ENCODE results near the gene FXYD3. TPM values are rescaled to one million over a fixed set of nuclear protein-coding genes. Genes with fewer than 3 reads are reported as not detected.

Gene FXYD3
- total RNA-seq, 1 experiment from 2014 or later: 17.4 TPM

DNA sequence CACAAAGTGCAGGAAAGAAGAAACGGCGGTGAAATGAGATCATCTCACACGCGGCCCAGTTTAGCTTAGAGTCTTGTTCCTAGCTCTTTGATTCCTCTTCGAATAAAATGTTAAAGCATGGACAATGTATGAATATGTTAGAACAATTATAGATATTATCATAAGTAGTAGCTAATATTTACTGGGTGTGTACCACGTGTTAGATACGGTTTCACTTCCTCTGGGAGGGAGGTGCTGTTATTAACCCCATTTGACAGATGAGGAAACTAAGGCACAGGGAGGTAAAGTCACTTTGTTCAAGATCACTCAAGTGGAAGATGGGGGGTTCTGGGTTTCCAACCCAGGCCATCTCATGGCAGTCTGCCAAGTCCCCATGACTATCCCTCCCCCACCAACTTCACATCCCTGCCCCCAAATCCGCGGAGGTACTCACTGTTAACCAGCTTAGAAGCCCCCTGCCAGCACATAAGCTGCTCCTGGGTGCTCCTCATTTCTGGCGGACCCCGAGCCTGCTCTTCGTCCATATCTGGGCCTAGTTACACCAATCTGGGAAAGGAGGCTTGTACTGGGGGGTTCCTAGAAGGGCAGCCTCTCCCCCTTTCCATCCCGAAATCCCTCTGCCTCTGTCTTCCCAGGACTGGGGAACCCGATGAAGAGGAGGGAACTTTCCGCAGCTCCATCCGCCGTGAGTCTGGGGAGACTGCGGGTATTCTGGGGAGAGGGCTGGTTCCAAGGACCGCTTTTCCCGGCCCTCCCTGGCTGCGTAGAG is 26.4 kb downstream of the FXYD3 start:
- no peak overlapping the region for H2AFZ ChIP-seq (ENCODE audit: low read depth, low read length, poor library complexity, severe bottlenecking)
- H3K9me3 ChIP-seq (ENCODE audit: control insufficient read depth in 1 of 2, insufficient read depth in 1 of 2, low read depth in 1 of 2, low read length in 2 of 2): no peaks in the 10 kb centered on the region
- ChIA-PET RAD21 (ENCODE audit: low non-redundant PET in 1 of 2, low total read pairs in 2 of 2, uncharacterized antibody in 2 of 2, unreplicated experiment in 2 of 2) (interaction anchor here (0.6 to 2.3 kb wide), 7 partner anchors 19 to 98 kb away, joined by 3 to 25 read pairs (median 5); no protein-coding TSS in a partner anchor), POLR2A (interaction anchor here (1.2 to 1.6 kb wide), 5 partner anchors 12 to 86 kb away, joined by 3 to 12 read pairs (median 3); no protein-coding TSS in a partner anchor), CTCF (interaction anchor here (0.9 to 2.7 kb wide), 19 partner anchors 10 to 304 kb away, joined by 3 to 46 read pairs (median 5); partner anchors contain the start of gene FXYD5)
- H3K79me2 ChIP-seq (ENCODE audit: insufficient read depth, low read length): no peaks in the 10 kb centered on the region
- H4K20me1 ChIP-seq (ENCODE audit: insufficient read depth): no peaks in the 10 kb centered on the region
- no TSS peak for BruUV-seq (replicated peaks)
- peak overlapping the region; percentile 95 for H3K4me2 ChIP-seq (ENCODE audit: low read length)
- peak overlapping the region; percentile 32; the same call in 1 of the 2 replicates for H3K27ac ChIP-seq (ENCODE audit: low read depth, low read length)
- H3K9ac ChIP-seq (ENCODE audit: low read length): peak overlapping the region; percentile 56
- ATAC-seq (no peak), DNase-seq (ENCODE audit: low read depth, low spot score) (no peak)
- peak overlapping the region; percentile 49 to 66 for H3K4me3 ChIP-seq (replicated peaks in 1 of 2; ENCODE audit: low read depth in 1 of 2, low read length in 2 of 2)
- TF ChIP-seq YY1 (IDR thresholded peaks at IDR 0.05; ENCODE audit: extremely low read depth, insufficient replicate concordance, low read depth, low read length): no peak
- TF ChIP-seq CEBPB (IDR thresholded peaks at IDR 0.05; ENCODE audit: low read depth): no peak
- no peak for TF ChIP-seq EZH2phosphoT487 (IDR thresholded peaks at IDR 0.05; ENCODE audit: borderline replicate concordance)
- no peak for TF ChIP-seq CBX3 (IDR thresholded peaks at IDR 0.05; ENCODE audit: low read depth)
- TF ChIP-seq EGR1 (IDR thresholded peaks at IDR 0.05; ENCODE audit: low read depth): no peak
- no peak; the same call in 1 of the 2 replicates for TF ChIP-seq SP1 (IDR thresholded peaks at IDR 0.05; ENCODE audit: low read depth)
- TF ChIP-seq ZNF274 (IDR thresholded peaks at IDR 0.05; ENCODE audit: low read depth, low read length): no peak
- no peak for TF ChIP-seq POLR2A (IDR thresholded peaks at IDR 0.05; ENCODE audit: borderline replicate concordance, extremely low read depth, insufficient read depth, insufficient read length)
- no peak for TF ChIP-seq FOSL1 (IDR thresholded peaks at IDR 0.05; ENCODE audit: low read depth)
- TF ChIP-seq ZFX (IDR thresholded peaks at IDR 0.05): no peak
- TF ChIP-seq TCF7L2 (IDR thresholded peaks at IDR 0.05; ENCODE audit: borderline replicate concordance, extremely low read depth, insufficient read depth, insufficient read length): no peak
- TF ChIP-seq SRF (IDR thresholded peaks at IDR 0.05; ENCODE audit: low read depth): no peak
- TF ChIP-seq, protein P1, sequence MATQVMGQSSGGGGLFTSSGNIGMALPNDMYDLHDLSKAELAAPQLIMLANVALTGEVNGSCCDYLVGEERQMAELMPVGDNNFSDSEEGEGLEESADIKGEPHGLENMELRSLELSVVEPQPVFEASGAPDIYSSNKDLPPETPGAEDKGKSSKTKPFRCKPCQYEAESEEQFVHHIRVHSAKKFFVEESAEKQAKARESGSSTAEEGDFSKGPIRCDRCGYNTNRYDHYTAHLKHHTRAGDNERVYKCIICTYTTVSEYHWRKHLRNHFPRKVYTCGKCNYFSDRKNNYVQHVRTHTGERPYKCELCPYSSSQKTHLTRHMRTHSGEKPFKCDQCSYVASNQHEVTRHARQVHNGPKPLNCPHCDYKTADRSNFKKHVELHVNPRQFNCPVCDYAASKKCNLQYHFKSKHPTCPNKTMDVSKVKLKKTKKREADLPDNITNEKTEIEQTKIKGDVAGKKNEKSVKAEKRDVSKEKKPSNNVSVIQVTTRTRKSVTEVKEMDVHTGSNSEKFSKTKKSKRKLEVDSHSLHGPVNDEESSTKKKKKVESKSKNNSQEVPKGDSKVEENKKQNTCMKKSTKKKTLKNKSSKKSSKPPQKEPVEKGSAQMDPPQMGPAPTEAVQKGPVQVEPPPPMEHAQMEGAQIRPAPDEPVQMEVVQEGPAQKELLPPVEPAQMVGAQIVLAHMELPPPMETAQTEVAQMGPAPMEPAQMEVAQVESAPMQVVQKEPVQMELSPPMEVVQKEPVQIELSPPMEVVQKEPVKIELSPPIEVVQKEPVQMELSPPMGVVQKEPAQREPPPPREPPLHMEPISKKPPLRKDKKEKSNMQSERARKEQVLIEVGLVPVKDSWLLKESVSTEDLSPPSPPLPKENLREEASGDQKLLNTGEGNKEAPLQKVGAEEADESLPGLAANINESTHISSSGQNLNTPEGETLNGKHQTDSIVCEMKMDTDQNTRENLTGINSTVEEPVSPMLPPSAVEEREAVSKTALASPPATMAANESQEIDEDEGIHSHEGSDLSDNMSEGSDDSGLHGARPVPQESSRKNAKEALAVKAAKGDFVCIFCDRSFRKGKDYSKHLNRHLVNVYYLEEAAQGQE (IDR thresholded peaks at IDR 0.05; ENCODE audit: low read depth): no peak
- TF ChIP-seq, protein P2, sequence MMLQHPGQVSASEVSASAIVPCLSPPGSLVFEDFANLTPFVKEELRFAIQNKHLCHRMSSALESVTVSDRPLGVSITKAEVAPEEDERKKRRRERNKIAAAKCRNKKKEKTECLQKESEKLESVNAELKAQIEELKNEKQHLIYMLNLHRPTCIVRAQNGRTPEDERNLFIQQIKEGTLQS (IDR thresholded peaks at IDR 0.05): no peak
- TF ChIP-seq, protein P3, sequence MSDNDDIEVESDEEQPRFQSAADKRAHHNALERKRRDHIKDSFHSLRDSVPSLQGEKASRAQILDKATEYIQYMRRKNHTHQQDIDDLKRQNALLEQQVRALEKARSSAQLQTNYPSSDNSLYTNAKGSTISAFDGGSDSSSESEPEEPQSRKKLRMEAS (IDR thresholded peaks at IDR 0.05): no peak
- TF ChIP-seq JUND (IDR thresholded peaks at IDR 0.05): no peak
- no peak for TF ChIP-seq POLR2AphosphoS5 (IDR thresholded peaks at IDR 0.05; ENCODE audit: low read depth, low read length)
- no peaks in the 10 kb centered on the region for H3K9me2 ChIP-seq (ENCODE audit: insufficient read depth)
- H3K4me1 ChIP-seq (ENCODE audit: control insufficient read depth in 1 of 2, insufficient read depth in 2 of 2, low read length in 2 of 2): peaks cover 22 to 35% of the 10 kb centered on the region in 2 experiments
- no peaks in the 10 kb centered on the region for H3K36me3 ChIP-seq (ENCODE audit: control insufficient read depth in 1 of 2, insufficient read depth in 2 of 2, low read length in 2 of 2)
- no peaks in the 10 kb centered on the region for H3K27me3 ChIP-seq (ENCODE audit: insufficient read depth, low read length)
- intact Hi-C loops (cut with micrococcal nuclease): no loop called here

Measured in HCT116 (cell line).